Measurements from ENCODE around the gene LRG1. TPM values are rescaled to one million over a fixed set of nuclear protein-coding genes. Genes with fewer than 3 reads are reported as not detected.
"Not testable (repeated sequence)": the region's sequence is repeated elsewhere in the genome, so short reads cannot be mapped to it uniquely, and the experiment has no call there.

Gene LRG1
- total and polyA plus RNA-seq, 2 experiments from 2014 or later, result 0.66 to 0.68 TPM

GRCh38 chr19:4542896-4543841, 3.3 kb upstream of the LRG1 start:
- H3K36me3 ChIP-seq, result peaks cover 3% of the 10 kb centered on the region
- H3K9me3 ChIP-seq (ENCODE audit: low read depth), result no peaks in the 10 kb centered on the region
- H3K4me3 ChIP-seq, result no peak overlapping the region
- H3K4me1 ChIP-seq (ENCODE audit: low read depth), result no peaks in the 10 kb centered on the region
- H3K27ac ChIP-seq, result no peak overlapping the region
- no peak for TF ChIP-seq CTCF (IDR thresholded peaks at IDR 0.05; ENCODE audit: low read depth, low read length)
- H3K27me3 ChIP-seq, result no peaks in the 10 kb centered on the region
- no peak for DNase-seq (ENCODE audit: low read depth in 1 of 2, low spot score in 1 of 2)

- not testable (repeated sequence) for H3K27ac ChIP-seq; H3K4me1 ChIP-seq (ENCODE audit: low read depth); H3K9me3 ChIP-seq (ENCODE audit: low read depth); H3K27me3 ChIP-seq; H3K4me3 ChIP-seq; H3K36me3 ChIP-seq; DNase-seq (ENCODE audit: low read depth in 1 of 2, low spot score in 1 of 2)
Observed at GRCh38 chr19:4541806-4542145, 1.9 kb upstream of the LRG1 start.

- no peak for TF ChIP-seq CTCF (IDR thresholded peaks at IDR 0.05; ENCODE audit: low read depth, low read length)
- H3K27me3 ChIP-seq, result no peaks in the 10 kb centered on the region
- no peak overlapping the region for H3K4me3 ChIP-seq
- no peak for DNase-seq (ENCODE audit: low read depth in 1 of 2, low spot score in 1 of 2)
- H3K36me3 ChIP-seq, result no peaks in the 10 kb centered on the region
- H3K27ac ChIP-seq, result no peak overlapping the region
- H3K4me1 ChIP-seq (ENCODE audit: low read depth), result no peaks in the 10 kb centered on the region
- no peaks in the 10 kb centered on the region for H3K9me3 ChIP-seq (ENCODE audit: low read depth)
Observed at GRCh38 chr19:4541114-4541805, 1.4 kb upstream of the LRG1 start.

- DNase-seq (ENCODE audit: low read depth in 1 of 2, low spot score in 1 of 2), result no peak
- H3K27ac ChIP-seq, result no peak overlapping the region
- H3K4me3 ChIP-seq, result no peak overlapping the region
- H3K36me3 ChIP-seq, result no peaks in the 10 kb centered on the region
- TF ChIP-seq CTCF (IDR thresholded peaks at IDR 0.05; ENCODE audit: low read depth, low read length), result no peak
- no peaks in the 10 kb centered on the region for H3K4me1 ChIP-seq (ENCODE audit: low read depth)
- H3K9me3 ChIP-seq (ENCODE audit: low read depth), result no peaks in the 10 kb centered on the region
- H3K27me3 ChIP-seq, result no peaks in the 10 kb centered on the region
Observed at GRCh38 chr19:4539169-4539692, 605 bp downstream of the LRG1 start.

- no peaks in the 10 kb centered on the region for H3K27me3 ChIP-seq
- no peak overlapping the region for H3K27ac ChIP-seq
- DNase-seq (ENCODE audit: low read depth in 1 of 2, low spot score in 1 of 2), result no peak
- no peaks in the 10 kb centered on the region for H3K4me1 ChIP-seq (ENCODE audit: low read depth)
- H3K36me3 ChIP-seq, result no peaks in the 10 kb centered on the region
- no peaks in the 10 kb centered on the region for H3K9me3 ChIP-seq (ENCODE audit: low read depth)
- TF ChIP-seq CTCF (IDR thresholded peaks at IDR 0.05; ENCODE audit: low read depth, low read length), result no peak
- H3K4me3 ChIP-seq, result no peak overlapping the region
Observed at GRCh38 chr19:4538601-4538954, 1.3 kb downstream of the LRG1 start.
